ENCODE measurements around the gene NCOA6. TPM values are rescaled to one million over a fixed set of nuclear protein-coding genes. Genes with fewer than 3 reads are reported as not detected.
"Not testable (repeated sequence)": the region's sequence is repeated elsewhere in the genome, so short reads cannot be mapped to it uniquely, and the experiment has no call there.

Gene NCOA6
- total RNA-seq, 4 donors from 2014 or later = 15.8 to 25.9 (median 20.3) TPM

DNA sequence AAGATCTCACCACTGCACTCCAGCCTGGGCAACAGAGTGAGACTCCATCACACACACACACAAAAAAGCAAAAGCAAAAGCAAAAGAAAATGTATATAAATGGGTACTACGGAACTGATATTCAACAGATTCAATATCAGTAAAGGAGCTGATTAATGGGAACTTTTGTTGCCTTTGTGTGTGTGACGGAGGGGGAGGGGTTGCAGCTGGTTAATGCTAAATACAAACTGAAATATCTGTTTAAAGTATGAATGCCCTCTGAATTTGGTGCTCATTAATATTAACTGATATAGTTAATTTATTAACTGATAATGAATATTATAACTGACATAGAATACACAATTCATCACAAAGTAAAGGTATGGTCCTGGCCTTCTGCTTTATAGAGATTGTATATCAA, 8.4 kb downstream of the NCOA6 start:
- TF ChIP-seq, protein P1, sequence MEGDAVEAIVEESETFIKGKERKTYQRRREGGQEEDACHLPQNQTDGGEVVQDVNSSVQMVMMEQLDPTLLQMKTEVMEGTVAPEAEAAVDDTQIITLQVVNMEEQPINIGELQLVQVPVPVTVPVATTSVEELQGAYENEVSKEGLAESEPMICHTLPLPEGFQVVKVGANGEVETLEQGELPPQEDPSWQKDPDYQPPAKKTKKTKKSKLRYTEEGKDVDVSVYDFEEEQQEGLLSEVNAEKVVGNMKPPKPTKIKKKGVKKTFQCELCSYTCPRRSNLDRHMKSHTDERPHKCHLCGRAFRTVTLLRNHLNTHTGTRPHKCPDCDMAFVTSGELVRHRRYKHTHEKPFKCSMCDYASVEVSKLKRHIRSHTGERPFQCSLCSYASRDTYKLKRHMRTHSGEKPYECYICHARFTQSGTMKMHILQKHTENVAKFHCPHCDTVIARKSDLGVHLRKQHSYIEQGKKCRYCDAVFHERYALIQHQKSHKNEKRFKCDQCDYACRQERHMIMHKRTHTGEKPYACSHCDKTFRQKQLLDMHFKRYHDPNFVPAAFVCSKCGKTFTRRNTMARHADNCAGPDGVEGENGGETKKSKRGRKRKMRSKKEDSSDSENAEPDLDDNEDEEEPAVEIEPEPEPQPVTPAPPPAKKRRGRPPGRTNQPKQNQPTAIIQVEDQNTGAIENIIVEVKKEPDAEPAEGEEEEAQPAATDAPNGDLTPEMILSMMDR (IDR thresholded peaks at IDR 0.05) = no peak
- ATAC-seq (ENCODE audit: low FRiP score) (no peak), DNase-seq (ENCODE audit: low spot score) (no peak)

DNA sequence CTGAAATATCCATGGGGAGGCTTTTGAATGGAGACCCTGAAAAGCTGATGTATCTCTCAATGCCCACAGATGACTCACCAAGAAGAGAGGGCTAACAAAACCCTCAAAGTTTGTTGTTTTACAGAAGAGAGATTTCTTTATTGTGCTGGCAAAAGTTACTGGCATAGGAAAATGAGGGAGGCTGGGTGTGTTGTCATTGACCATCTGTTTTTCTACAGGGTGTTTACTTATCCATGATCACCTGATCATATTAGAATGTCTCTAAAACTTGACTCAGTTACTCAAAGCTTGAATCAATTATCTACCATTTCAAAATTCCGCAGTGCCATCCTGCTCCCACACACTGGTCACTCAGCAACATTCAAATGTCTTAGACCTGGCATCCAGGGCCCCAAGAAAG, 9.8 kb downstream of the NCOA6 start:
- DNase-seq (ENCODE audit: low spot score) (no peak), ATAC-seq (ENCODE audit: low FRiP score) (no peak)
- TF ChIP-seq, protein P1 (IDR thresholded peaks at IDR 0.05) = no peak

DNA sequence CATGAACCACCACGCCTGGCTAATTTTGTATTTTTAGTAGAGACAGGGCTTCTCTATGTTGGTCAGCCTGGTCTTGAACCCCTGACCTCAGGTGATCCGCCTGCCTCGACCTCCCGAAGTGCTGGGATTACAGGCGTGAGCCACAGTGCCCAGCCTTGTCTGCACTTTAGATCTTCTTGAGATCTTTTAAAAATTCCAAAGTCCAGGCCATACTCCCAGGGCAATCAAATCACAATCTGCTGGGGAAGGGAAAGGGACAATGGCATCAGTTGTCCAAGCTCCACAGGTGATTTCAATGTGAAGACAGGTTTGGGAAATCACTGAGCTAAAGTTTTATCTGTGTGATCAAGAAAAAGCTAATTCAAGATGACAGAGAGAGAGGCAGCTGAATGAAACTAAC, 16.9 kb downstream of the NCOA6 start:
- TF ChIP-seq, protein P1 (IDR thresholded peaks at IDR 0.05) = no peak
- ATAC-seq (ENCODE audit: low FRiP score) = no peak

DNA sequence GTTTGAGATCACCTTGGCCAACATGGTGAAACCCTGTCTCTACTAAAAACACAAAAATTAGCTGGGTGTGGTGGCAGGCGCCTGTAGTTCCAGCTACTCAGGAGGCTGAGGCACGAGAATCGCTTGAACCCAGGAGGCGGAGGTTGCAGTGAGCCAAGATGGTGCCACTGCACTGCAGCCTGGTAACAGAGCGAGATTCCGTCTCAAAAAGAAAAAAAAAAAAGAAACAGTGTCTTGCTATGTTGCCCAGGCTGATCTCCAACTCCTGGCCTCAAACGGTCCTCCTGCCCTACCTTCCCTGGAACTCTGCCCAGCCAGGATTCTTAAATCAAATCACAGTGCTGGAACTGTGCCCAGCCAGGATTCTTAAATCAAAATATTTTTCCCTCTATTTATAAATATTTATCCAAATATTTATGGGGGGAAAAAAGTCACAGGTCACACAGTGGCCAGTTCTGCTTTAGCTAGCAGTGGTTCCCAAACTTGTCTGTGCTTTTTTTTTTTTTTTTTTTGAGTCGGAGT, 17.4 kb downstream of the NCOA6 start:
- DNase-seq (ENCODE audit: low spot score); ATAC-seq (ENCODE audit: low FRiP score): not testable (repeated sequence)

More for the DNA sequence above, 16.9 kb downstream of the NCOA6 start:
- no peak for DNase-seq (ENCODE audit: low spot score)

DNA sequence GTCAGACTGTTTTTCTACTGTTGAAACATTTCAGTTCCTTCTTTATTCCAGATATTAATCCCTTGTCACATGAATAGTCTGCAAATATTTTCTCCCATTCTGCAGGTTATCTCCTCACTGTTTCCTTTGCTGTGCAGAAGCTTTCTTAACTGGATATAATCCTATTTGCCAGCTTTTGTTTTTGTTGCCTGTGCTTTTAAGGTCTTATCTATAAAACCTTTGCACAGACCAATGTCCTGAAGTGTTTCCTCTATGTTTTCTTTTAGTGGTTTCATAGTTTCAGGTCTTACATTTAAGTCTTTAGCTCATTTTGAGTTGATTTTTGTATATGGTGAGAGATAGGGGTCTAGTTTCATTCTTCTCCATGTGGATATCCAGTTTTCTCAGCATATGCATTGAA, 19.2 kb downstream of the NCOA6 start:
- TF ChIP-seq, protein P1 (IDR thresholded peaks at IDR 0.05) = no peak
- DNase-seq (ENCODE audit: low spot score) = no peak
- no peak for ATAC-seq (ENCODE audit: low FRiP score)

DNA sequence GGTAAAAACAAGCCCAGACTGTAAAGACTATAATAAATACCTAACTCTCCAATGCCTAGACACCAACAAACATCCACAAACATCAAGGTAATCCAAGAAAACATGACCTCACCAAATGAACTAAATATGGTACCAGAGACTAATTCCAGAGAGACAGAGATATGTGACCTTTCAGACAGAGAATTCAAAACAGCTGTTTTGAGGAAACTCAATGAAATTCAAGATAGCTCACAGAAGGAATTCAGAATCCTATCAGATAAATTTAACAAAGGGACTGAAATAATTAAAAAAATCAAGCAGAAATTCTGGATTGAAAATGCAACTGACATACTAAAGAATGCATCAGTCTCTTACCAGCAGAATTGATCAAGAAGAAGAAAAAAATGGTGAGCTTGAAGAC, 26.6 kb downstream of the NCOA6 start:
- no peak for DNase-seq (ENCODE audit: low spot score)
- ATAC-seq (ENCODE audit: low FRiP score) = no peak
- TF ChIP-seq, protein P1 (IDR thresholded peaks at IDR 0.05) = no peak

DNA sequence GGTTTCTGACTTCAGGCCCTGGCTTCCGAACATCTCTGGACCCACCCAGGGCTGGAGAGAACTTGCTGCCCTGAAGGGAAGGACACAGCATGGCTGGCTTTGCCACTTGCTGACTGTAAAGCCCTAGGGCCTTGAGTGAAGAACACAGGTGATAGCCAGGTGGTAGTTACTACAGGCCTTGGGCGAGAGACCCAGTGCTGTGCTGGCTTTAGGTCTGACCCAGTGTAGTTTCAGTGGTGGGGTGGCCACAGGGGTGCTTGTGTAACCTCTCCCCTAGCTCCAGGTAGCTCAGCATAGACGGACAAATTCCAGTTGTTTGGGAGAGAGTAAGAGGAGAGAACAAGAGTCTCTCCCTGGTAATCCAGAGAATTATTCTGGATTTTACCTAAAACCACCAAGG, 27.1 kb downstream of the NCOA6 start:
- ATAC-seq (ENCODE audit: low FRiP score) = no peak
- TF ChIP-seq, protein P1 (IDR thresholded peaks at IDR 0.05) = no peak

More for the DNA sequence above, 27.1 kb downstream of the NCOA6 start:
- no peak for DNase-seq (ENCODE audit: low spot score)

Measured in omental fat pad (tissue), 4 donors.